BLaER1 (cell line): ENCODE results near the gene THAP8.

Experiments
- H3K27ac ChIP-seq: shearing (Covaris generic); formaldehyde crosslinking; 2 replicates; pipeline ENCODE4 v1.8.1; 2022
- H3K27me3 ChIP-seq: shearing (Covaris generic); formaldehyde crosslinking; 2 replicates; pipeline ENCODE4 v1.8.1; 2022
- H3K36me3 ChIP-seq: shearing (Covaris generic); formaldehyde crosslinking; 2 replicates; pipeline ENCODE4 v1.8.1; 2022
- H3K4me1 ChIP-seq: shearing (Covaris generic); formaldehyde crosslinking; 2 replicates; pipeline ENCODE4 v1.8.1; 2022
- H3K4me2 ChIP-seq: shearing (Covaris generic); formaldehyde crosslinking; 2 replicates; pipeline ENCODE4 v1.8.1; 2022
- H3K4me3 ChIP-seq: shearing (Covaris generic); formaldehyde crosslinking; 2 replicates; pipeline ENCODE4 v1.8.1; 2022
- H3K9ac ChIP-seq: shearing (Covaris generic); formaldehyde crosslinking; 2 replicates; pipeline ENCODE4 v1.8.1; 2022
- H3K9me3 ChIP-seq: shearing (Covaris generic); formaldehyde crosslinking; 2 replicates; pipeline ENCODE4 v1.8.1; 2022
- H4K20me1 ChIP-seq: shearing (Covaris generic); formaldehyde crosslinking; 2 replicates; pipeline ENCODE4 v1.8.1; 2022
- Cebpa-rat ChIP-seq: shearing (Covaris generic); IDR thresholded peaks from 2 replicates; pipeline ENCODE4 v1.8.1; 2022

Gene THAP8

GRCh38 chr19:36003284-36003683, 50.8 kb downstream of the THAP8 start:
- H3K36me3 ChIP-seq: peaks cover 33% of the 10 kb centered on the region
- no peak overlapping the region for H3K4me2 ChIP-seq
- H3K9me3 ChIP-seq: no peaks in the 10 kb centered on the region
- H3K27ac ChIP-seq: no peak overlapping the region
- H4K20me1 ChIP-seq: peaks cover 34% of the 10 kb centered on the region
- H3K4me1 ChIP-seq: peaks cover 6% of the 10 kb centered on the region
- TF ChIP-seq Cebpa-rat: no peak
- H3K4me3 ChIP-seq: no peak overlapping the region
- H3K9ac ChIP-seq: no peak overlapping the region
- peaks cover 2% of the 10 kb centered on the region; the same call in 1 of the 2 replicates for H3K27me3 ChIP-seq

GRCh38 chr19:36001605-36002004, 52.5 kb downstream of the THAP8 start:
- H4K20me1 ChIP-seq: peaks cover 47% of the 10 kb centered on the region
- no peaks in the 10 kb centered on the region for H3K27me3 ChIP-seq
- H3K36me3 ChIP-seq: peaks cover 44% of the 10 kb centered on the region
- no peak overlapping the region for H3K9ac ChIP-seq
- H3K4me2 ChIP-seq: no peak overlapping the region
- no peak for TF ChIP-seq Cebpa-rat
- H3K4me1 ChIP-seq: peaks cover 12% of the 10 kb centered on the region
- no peaks in the 10 kb centered on the region for H3K9me3 ChIP-seq
- no peak overlapping the region for H3K27ac ChIP-seq
- H3K4me3 ChIP-seq: no peak overlapping the region

GRCh38 chr19:35996777-35997176, 57.3 kb downstream of the THAP8 start:
- peaks cover 11% of the 10 kb centered on the region for H3K27me3 ChIP-seq
- H3K9ac ChIP-seq: no peak overlapping the region
- no peaks in the 10 kb centered on the region for H3K9me3 ChIP-seq
- H3K4me3 ChIP-seq: no peak overlapping the region; the same call in 1 of the 2 replicates
- peaks cover 29% of the 10 kb centered on the region for H3K4me1 ChIP-seq
- no peak for TF ChIP-seq Cebpa-rat
- peak overlapping the region; percentile 99 for H3K4me2 ChIP-seq
- peaks cover 44% of the 10 kb centered on the region for H4K20me1 ChIP-seq
- H3K36me3 ChIP-seq: peaks cover 36% of the 10 kb centered on the region
- H3K27ac ChIP-seq: no peak overlapping the region

DNA sequence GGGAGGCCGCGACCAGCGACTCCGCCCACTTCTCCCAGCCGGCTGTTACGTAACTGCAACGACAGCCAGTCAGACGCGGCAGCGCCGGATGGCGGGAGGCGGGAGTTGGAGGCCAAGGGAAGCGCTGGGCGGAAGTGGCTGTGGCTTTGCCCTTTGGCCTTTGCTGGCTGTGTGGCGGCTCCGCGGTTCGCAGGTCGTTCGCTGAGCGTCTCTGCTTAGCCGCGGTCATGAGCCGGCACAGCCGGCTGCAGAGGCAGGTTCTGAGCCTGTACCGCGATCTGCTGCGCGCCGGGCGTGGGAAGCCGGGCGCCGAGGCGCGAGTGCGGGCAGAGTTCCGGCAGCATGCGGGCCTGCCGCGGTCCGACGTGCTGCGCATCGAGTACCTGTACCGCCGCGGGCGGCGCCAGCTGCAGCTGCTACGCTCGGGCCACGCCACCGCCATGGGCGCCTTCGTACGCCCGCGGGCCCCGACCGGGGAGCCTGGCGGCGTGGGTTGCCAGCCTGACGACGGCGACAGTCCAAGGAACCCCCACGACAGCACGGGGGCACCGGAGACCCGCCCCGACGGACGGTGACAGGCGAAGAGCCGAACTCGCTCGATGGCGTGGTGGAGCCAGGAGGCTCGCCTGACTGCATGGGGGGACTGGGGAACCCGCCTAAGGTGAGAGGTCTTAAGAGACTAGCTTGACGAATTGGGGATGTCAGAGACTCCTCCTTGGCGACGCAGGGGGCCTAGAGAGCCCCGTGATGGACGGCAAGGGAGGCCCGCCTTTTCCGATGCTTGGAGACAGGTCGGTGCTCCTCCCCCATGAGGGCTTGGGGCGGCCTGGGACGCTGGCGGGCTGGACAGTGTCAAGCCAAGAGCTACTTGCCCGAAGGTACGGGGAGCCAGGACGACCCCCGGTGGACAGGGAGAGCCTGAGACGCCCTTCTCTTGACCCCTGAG, 58.8 kb downstream of the THAP8 start, which contains the start of gene SDHAF1:
TSS of gene SDHAF1 (plus strand) at position 141 of the 946 bp plus-strand sequence. CDS start at position 228, 87 bp downstream.
- peak; percentile 88 for TF ChIP-seq Cebpa-rat
- Histone ChIP-seq H3K4me2 (peak within 1 kb of the TSS; percentile 99), H3K27me3 (peaks cover 11% of the 10 kb centered on the region), H3K36me3 (peaks cover 24% of the 10 kb centered on the region), H3K4me1 (peaks cover 29% of the 10 kb centered on the region), H4K20me1 (peaks cover 38% of the 10 kb centered on the region), H3K4me3 (peak within 1 kb of the TSS; percentile 89), H3K9ac (peak within 1 kb of the TSS; percentile 81), H3K9me3 (no peaks in the 10 kb centered on the region), H3K27ac (peak within 1 kb of the TSS; percentile 80)

- H3K4me1 ChIP-seq: peaks cover 29% of the 10 kb centered on the region
- H3K9me3 ChIP-seq: 0 out of 2 replicates have a peak, but pooled peaks cover 4% of the 10 kb centered on the region
- no peak for TF ChIP-seq Cebpa-rat
- H3K27me3 ChIP-seq: peaks cover 17% of the 10 kb centered on the region
- no peak overlapping the region for H3K27ac ChIP-seq
- peaks cover 19% of the 10 kb centered on the region for H3K36me3 ChIP-seq
- H3K4me2 ChIP-seq: peak overlapping the region; percentile 99
- H4K20me1 ChIP-seq: peaks cover 27% of the 10 kb centered on the region
- H3K4me3 ChIP-seq: peak overlapping the region; percentile 89
- H3K9ac ChIP-seq: peak overlapping the region; percentile 81; the same call in 1 of the 2 replicates
These were observed 60.0 kb downstream of the THAP8 start for GRCh38 chr19:35993923-35994598.

DNA sequence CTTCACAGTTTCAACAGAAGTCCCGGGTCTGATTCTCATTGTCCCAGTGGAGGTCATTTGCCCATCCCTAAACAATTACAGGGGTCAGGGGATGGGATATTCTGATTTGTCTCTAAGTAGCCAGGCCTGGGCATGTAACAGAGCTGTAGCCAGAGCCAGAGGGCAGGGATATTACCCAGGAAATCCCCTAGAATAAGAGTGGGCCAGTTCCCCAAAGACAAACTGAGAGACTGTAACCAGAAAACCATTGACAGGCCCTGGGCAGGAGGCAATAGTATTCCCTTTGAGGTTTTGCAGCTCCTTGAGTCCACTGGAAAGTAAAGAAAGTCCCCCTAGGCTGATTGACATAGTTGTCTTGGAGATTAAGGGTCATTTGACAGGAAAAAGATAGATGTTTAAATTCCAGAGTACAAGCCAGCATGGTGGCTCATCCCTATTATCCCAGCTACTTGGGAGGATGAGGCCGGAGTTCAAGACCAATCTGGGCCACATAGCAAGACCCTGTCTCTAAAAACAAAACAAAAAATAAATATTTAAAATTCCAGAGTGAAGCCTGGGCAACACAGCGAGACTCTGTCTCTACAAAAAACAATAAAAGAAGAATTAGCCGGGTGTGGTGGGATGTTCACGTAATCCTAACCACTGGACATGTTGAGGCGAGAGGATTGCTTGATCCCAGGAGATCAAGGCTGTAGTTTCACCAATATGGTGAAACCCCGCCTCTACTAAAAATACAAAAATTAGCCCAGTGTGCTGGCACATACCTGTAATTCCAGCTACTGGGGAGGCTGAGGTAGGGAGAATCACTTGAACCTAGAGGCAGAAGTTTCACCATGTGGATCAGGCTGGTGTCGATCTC, 60.9 kb downstream of the THAP8 start:
- Histone ChIP-seq H3K27ac (no peak overlapping the region), H3K27me3 (peaks cover 26% of the 10 kb centered on the region), H4K20me1 (peaks cover 24% of the 10 kb centered on the region), H3K4me3 (no peak overlapping the region), H3K36me3 (peaks cover 10% of the 10 kb centered on the region), H3K4me1 (peaks cover 29% of the 10 kb centered on the region), H3K4me2 (no peak overlapping the region), H3K9me3 (peaks cover 10% of the 10 kb centered on the region; the same call in 1 of the 2 replicates), H3K9ac (no peak overlapping the region)
- no peak for TF ChIP-seq Cebpa-rat

DNA sequence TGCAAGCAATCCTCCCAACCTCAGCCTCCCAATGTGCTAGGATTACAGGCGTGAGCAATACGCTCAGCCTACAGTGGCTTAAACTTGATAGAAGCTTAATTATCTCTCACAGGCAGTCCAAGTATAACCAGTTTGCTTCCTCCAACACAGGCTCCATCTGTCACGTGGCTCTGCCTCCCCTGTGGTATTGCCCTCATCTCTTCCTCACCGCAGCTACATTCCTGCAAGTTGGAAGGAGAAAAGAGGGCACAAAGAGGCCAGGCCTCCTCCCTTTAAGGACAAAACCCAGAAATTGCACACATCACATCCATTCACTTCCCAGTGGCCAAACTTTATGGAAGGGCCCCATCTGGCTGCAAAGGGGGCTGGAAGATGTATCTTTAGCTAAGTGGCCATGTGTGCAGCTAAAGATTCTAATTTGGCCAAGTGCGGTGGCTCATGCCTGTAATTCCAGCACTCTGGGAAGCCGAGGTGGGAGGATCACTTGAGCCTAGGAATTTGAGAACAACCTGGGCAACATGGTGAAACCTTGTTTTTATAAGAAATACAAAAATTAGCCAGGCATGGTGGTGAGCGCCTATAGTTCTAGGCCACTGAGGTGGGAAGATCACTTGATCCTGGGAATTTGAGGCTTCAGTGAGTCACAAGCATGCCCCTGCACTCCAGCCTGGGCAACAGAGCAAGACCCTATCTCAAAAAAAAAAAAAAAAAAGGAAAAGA, 62.2 kb downstream of the THAP8 start:
- peaks cover 10% of the 10 kb centered on the region; the same call in 1 of the 2 replicates for H3K9me3 ChIP-seq
- H3K36me3 ChIP-seq: no peaks in the 10 kb centered on the region
- H3K4me2 ChIP-seq: no peak overlapping the region
- peaks cover 39% of the 10 kb centered on the region for H3K27me3 ChIP-seq
- H4K20me1 ChIP-seq: peaks cover 14% of the 10 kb centered on the region
- H3K9ac ChIP-seq: no peak overlapping the region
- no peak overlapping the region for H3K4me3 ChIP-seq
- TF ChIP-seq Cebpa-rat: no peak
- H3K4me1 ChIP-seq: peaks cover 26% of the 10 kb centered on the region
- no peak overlapping the region for H3K27ac ChIP-seq

GRCh38 chr19:35990771-35991730, 63.0 kb downstream of the THAP8 start:
- Histone ChIP-seq H3K9me3 (peaks cover 14% of the 10 kb centered on the region; the same call in 1 of the 2 replicates), H3K36me3 (no peaks in the 10 kb centered on the region), H3K4me1 (peaks cover 17% of the 10 kb centered on the region), H3K27me3 (peaks cover 47% of the 10 kb centered on the region), H3K4me3 (no peak overlapping the region), H3K27ac (no peak overlapping the region), H3K4me2 (no peak overlapping the region), H4K20me1 (peaks cover 5% of the 10 kb centered on the region), H3K9ac (no peak overlapping the region)
- TF ChIP-seq Cebpa-rat: no peak
